HG03025 (cell line): ENCODE measurements around the gene NCKAP5.

Experiments used
- ATAC-seq: cut with Tn5 transposase; IDR thresholded peaks from one replicate; pipeline ENCODE4 v1.9.1; 2021; ENCODE audit warnings: mild to moderate bottlenecking, moderate library complexity; ENCODE audit not compliant: unreplicated experiment, low FRiP score

The NCKAP5 gene

DNA sequence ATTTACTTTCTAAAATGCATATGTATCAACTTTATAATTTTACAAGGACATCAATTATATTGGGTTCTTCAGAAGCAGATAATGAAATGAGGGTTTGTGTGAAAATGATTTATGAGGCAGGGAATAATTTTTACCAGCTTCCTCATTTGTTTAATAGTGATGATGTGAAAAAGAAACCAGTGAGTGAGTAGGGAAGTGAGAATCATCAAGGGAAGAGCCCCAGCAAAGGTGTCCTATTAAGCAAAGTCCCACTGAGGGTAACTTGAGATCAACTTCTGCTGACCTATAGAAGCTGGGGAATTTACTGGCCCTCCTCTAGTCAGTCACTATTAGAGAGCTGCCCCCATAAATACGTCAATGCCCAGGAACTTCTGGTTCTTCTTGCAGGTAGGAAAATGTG, 631.5 kb downstream of the NCKAP5 start:
- no peak for ATAC-seq

DNA sequence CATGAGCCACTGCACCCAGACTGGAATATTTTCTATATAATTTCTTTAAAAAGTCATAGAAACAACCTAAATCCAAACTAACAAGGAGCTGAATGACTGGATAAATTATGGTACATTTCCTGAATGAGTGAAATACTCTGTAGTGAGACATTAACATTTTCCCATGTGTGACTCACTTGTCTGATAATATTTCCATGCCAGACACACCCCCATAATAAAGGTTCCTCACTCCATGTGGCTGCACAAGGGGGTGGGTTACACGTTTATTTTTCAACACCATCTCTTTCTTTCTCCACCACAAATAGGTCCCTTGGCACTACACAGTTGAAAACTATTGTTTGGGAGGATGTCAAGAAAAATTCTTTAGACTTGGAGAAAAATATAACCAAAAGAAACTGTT, 632.0 kb downstream of the NCKAP5 start:
- no peak for ATAC-seq

DNA sequence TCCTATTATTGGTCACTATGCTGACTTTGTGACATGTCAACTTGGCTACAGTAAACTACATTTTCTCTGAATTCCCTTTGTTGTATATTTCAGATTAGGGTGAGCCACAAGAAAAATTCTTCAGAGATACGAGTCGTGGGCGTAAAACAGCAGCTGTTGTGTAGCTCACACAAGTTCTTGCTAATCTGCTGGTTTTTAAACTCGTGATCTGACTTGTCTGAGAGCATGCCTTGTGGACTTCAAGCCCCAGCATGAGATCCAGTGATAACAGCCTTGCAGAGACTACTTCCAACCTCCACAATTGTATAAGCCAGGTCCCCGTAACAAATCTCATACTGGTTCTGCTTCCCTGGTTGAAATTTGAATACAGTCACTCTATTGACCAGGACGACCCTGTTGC, 638.5 kb downstream of the NCKAP5 start:
- no peak for ATAC-seq

DNA sequence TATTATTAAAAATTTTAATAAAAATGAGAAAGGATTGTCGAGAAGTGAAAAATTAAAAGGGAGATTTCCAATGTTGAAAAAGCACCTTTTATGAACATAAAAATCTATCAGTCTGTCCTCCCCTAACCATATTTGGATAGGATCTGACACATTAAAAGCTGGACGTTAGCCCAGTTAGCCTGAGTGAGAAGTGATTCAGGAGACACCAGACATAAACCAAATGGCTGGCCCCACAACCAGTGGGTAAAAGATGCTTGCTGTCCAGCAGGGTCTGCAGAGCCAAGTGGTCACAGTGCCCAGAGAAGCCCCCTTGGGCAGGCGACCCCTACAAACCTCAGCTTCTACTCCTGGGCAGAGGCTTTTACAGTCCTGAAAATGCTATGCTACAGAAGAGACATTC, 644.5 kb downstream of the NCKAP5 start:
- no peak for ATAC-seq

DNA sequence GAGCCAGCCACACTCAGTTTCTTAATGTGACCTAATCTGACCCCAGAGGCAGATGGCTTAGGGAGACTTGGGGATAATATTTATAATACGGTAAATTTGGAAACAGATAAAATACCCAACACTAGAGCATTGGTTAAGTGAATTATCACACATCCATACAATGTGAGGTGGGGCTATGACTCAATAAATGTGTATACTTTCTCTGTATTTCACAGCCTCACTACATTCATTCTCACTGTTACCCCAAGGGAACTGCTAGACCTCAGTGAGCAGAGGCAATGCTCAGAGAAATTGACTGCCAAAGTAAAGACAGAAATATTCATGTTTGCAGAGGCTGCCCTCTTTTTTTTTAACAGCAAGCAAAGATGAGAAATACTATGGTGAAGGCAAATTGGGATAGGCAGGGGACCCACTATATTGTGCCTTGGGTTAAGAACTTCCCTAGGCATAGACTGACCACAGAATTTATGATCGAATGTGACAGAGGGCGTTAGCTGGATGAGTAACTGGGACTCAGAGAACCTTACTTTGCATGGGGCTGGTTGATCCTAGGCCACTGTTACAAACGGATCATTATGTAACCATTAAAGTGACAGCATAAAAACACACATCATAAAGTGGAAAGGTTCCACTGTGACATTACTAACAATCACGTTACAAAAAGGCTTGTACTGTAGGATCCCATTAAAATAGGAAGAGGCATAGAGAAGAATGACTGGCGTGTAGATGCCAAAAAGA, 652.3 kb downstream of the NCKAP5 start:
- ATAC-seq, result no peak

DNA sequence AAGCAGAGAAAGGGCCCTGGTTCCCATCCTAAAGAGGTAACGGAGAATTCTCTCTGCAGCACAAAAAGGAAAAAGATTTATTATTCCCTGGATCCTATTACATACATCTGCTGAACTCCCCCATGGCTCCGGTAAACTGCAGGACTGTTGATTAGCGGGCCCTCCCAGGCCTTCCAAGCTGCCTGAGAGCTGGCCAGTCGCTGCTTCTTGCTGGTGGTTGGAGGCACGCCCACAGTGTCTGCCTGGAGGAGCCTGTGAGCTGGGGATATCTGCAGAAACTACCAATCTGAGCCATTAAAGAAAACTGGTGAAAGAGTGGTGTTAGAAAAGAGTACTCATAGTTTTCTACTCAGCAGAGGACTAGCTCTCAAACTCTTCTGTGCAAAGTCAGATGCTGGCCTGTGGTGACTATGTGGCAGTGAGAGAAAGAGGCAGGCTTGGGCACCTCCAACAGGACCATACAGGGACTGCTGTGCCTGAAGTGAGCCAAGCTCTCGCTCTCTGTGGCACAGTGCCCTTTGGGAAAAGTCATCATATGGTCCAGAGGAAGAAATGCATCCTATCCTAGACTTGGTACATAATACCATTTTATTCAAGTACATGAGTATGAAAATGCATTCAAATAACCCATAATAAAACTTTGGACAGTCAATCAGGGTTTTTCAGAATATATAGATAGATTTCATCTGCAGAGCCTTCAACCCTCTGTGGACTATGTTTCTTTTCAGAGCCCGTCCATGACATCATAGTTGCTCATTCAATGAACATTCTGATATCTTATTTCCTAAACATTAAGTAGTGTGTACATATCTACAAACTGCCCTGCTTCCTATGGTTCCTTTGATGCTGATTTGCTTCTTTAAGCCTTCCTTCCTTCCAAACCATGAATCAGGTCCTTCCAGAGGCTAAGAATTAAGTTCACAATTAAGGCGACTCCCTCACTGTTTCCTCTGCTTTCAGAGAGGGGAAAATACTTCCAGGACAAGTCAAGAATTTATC, 656.2 kb downstream of the NCKAP5 start:
- ATAC-seq, result no peak

DNA sequence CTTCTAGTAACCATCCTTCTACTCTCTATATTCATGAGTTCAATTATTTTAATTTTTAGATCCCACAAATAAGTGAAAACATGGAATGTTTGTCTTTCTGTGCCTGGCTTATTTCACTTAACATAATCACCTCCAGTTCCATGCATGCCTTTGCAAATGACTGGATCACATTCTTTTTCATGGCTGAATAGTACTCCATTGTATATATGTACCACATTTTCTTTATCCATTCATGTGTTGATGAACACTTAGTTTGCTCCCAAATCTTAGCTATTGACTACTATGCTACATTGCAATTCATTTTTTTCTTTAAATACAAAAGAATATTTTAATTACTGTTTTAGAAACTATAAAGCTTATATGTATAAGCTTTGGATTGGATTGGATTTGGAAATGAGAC, 657.8 kb downstream of the NCKAP5 start:
- ATAC-seq, result no peak

DNA sequence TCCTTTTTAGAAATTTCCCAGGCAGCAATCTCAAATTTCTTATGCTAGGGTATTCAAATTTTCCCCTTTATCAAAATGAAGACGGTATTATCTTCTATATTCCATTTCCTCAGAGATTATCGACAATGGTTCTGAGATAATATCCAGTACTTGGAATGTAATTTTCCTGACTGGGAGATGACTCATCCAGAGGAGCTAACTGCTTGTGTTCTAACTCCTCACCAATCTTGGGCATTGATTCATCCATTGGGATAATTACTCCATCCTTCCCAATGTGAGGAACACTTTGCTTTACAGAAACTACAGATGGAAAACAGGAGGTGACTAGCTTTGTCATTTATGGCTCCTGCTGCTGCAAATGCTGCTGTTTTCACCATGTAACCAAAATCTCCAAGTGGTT, 658.8 kb downstream of the NCKAP5 start:
- ATAC-seq, result no peak

DNA sequence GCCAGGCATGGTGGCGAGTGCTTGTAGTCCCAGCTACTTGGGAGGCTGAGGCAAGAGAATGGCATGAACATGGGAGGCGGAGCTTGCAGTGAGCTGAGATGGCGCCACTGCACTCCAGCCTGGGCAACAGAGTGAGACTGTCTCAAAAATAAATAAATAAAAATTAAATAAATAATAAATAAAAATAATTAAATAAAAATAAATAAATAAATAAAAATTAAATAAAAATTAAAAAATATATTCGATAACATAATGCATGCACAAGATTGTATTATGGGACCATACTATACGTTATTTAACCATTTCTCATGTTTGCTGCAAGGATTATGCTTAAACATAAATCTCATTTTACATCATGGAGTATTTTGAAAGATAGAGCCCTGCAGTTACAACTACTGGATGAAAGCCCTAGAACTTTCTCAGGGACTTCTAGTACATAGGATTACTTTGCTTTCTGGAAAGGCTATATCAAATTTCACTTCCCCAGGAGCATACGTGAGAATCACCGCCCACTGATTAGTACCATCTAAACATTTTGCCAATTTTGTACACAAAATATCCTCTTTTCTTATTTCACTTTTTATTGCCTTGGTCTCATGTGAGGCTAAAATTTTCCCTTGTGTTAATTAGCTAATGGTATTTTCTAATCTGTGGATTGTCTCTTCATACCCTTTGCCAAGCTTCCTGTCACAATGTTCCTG, 664.0 kb downstream of the NCKAP5 start:
- no peak for ATAC-seq

DNA sequence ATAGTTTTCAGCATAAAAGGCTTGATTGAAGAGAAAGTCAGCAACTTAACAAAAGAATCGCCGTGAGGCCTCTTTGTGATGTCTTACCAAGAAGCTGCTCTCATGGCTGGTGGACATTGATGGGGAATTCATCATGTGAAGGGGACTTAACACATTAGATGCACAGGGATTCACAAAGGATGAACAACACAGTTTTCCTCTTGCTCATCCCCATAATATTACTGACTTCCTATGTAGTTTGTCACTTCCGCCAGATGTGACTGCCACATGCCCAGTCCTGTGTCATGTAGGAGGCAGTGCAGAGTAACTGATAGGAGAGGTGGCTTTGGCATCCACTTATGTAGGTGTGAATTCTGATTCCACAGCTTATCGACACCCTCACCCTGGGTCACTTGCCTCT, 665.6 kb downstream of the NCKAP5 start:
- ATAC-seq, result no peak

DNA sequence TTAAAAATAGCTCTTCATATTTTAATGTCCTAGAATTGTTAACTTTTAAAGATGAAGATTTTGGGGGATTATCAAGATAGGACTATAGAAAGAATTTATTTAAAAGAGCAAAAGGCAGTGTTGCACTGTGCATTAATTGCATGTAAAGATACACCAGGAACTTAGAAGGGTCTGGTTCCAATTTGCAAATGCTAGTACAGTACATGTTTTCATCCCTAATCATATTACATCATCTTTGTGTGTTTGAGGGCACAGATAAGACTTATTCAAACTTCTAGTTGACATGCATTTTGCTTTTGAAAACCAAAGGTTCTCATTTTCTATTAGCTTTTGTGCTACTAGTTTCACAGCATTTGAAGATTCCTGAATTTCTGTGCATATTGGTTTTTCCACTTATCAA, 666.6 kb downstream of the NCKAP5 start:
- no peak for ATAC-seq

DNA sequence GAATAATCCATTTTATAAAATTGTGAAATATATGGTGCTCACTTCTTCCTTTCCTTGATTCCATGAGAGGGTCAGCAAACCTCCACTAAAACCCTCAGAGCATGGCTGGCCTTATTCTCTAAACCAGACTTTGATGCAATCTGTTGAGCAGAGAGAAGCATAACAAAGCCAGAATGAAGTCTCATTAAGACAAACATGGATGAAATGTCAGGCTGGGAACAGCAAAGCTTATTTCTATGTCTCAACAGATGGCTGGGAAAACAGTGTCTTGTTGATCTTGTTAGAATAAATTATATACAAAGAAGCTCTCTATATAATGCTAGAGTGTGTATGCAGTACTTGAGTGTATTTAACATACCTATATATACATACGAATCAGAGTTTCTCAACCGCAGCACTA, 671.2 kb downstream of the NCKAP5 start:
- ATAC-seq, result no peak

DNA sequence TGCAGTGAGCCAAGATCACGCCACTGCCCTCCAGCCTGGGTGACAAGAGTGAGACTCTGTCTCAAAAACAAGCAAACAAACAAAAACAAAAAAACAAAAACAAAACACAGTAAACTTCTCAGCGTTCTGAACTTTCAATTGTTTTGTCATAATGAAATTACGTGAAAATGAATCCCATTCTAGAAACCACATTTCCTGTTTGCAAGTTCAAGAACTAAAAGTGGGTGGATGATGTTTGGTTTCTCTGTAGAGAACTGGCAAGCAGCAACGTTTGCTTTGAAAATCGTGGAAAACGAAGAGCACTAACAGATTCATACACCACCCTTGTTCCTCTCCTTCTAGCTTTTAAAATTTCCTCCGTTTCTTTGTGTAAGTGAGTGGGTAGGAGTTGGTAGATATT, 672.2 kb downstream of the NCKAP5 start:
- no peak for ATAC-seq

DNA sequence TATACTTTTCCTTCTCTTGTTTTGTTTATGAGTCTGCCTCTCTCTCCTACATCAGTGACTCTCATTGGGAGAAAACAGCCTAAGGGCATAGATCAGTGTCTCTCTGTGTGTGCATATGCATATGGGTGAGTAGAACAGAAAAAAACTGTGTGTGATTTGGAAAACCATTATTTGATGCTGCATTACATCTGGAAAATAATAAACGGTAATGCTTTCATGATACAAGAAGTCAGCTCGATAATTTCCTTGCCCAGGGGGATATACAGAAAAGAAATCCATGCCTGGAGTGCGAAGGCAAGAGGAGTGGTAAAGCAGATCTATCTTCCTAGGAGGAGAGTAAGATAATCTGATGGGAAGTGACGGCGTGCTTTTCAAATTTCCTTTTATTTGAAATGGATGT, 676.8 kb downstream of the NCKAP5 start:
- ATAC-seq, result no peak

DNA sequence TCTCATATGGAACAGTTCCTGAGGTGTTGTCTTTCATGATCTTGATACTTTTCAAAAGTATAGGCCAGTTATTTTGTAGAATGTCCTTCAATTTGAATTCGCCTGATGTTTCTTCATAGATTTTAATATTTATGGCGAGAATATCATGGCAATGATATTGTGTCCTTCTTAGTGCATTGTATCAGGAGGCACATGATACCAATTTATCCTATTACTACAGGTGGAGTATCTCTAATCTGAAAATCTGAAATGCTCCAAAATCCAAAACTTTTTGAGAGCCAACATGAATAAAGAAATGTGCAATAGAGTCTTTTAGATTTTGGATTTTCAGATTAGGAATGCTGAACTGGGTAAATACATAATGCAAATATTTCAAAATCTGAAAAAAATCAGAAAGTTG, 681.7 kb downstream of the NCKAP5 start:
- no peak for ATAC-seq

DNA sequence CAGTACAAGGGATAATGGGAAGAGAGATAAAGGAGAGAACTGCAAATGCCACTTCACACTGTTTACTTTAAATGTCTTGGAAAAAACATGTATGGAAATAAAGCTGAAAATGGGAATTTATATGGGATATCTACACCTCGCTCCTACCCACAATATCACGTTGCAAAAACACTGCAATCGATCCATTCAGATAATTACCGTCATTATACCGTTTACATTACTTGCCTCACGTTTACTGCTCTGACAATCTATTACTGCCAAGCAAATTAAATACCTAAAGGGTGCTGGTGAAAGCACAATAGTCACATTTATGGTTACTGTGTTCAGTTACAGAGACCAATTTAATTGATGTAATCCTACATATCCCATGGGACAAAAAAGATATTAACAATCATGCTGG, 683.6 kb downstream of the NCKAP5 start:
- ATAC-seq, result no peak

DNA sequence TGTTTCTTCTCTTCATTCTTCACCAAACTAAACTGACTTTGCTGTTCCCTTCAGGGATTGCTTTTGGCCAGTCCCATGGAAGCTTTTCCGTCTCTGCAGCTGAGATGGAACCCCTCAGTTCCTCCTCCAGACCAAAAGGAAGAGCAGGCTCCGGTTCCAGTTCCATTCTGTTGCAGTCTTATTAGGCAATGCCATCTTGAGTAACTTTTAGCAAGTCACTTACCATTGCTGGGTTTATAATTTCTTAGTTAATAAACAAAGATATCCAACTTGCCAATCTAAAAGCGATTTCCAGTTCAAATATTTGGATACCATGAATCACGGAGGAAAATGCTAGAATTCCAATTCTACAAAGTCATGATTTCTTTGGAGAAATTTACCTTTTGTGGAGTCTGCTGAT, 684.0 kb downstream of the NCKAP5 start:
- ATAC-seq, result no peak

DNA sequence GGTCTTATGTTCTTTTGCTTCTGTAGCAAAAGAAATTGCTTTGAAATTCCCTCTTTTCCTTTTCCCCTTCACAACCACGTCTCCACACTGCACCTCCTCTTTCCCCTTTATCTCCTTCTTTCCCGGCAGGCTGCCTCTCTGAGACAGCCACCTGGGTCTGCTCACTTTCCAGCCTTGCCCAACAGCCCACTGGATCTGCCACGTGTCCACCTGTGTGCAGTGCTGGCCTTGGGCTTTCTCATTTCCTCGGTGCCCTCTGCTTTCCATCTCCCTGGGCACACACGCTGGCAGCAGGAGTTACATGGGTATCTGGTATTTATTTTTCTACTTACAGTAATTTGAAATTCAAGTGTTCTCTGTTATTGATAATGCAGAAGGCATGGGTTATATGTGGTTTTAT, 684.8 kb downstream of the NCKAP5 start:
- no peak for ATAC-seq

DNA sequence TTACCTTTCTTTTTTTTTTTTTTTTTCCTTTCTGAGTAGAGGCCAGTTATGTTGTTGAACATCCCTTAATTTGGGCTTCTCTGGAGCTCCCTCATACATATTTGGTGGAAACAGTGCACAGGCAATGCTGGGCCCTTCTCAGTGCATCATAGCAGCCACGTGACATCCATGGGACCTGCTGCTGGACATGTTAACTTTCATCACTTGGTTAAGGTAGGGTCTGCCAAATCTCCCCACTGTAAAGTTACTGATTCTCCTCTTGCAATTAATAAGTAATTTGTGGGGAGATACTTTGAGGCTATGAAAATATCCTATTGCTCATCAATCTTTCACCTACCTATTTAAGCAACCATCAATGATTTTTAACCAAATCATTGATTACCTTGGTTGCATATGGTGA, 686.7 kb downstream of the NCKAP5 start:
- ATAC-seq, result no peak

DNA sequence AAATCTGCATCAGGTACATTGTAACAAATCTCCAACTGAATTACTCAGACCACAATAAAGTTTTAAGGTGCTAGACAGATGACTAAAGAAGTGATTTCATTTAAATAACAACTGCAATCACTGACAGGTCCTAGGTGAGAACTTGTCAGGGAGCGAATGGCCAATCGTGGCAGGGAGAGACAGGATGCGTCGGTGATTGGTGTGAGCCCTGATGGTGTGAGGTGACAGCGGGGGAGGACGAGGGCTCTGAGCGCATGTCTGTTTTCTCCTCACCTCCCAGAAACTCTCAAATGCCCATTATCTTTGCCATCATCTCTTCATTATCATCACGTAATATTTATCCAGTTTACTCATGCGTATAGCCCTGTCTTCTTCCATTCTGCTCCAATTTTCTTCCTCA, 690.3 kb downstream of the NCKAP5 start:
- ATAC-seq, result no peak

DNA sequence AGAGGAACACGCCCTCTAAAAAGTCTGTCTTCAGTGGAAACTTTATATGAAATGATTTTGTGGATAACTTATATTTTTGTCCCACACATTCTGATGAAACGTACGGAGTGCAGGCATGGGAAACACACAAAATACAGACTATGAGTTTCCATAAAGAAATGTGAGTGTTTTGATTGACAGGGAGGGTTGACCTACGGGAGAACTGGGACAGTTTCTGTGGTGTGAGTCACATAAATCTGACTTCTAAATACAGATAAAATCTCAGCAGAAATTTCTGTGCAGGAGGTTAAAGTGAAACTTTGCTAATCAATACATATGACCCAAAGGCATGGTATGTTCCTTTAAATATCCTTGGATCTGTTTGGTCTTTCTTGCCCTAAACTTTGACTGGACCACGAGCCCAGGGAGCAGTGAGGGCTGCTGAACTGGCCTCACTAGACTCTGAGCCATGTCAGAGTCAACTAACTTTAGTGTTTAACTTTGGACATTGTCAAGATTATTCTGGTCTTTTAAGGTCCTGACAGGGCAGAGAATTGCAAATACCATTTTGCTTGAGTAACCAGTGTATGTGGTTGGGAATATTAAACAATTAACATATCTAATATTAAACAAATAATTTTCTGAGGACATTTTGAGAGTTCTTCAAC, 691.4 kb downstream of the NCKAP5 start:
- no peak for ATAC-seq
